SJSA1 (cell line): Measurements from ENCODE around the gene PHKB. TPM values are rescaled to one million over a fixed set of nuclear protein-coding genes. Genes with fewer than 3 reads are reported as not detected.

Source experiments
- DNase-seq, 2 experiments: peaks; one replicate each; pipeline ENCODE4 v3.0.0-alpha.2; 2015 to 2020; ENCODE audit warnings: low spot score in 2 of 2, low read depth in 1 of 2
- H3K27ac ChIP-seq: fragments of 250-450 bp; sonication (Bioruptor Pico); 2 replicates; pipeline ENCODE4 v1.5.1; 2020; ENCODE audit warnings: mild to moderate bottlenecking, moderate library complexity
- H3K27me3 ChIP-seq: fragments of 250-450 bp; sonication (Bioruptor Pico); replicated peaks from 2 replicates; pipeline ENCODE4 v1.5.1; 2020; ENCODE audit warnings: mild to moderate bottlenecking, moderate library complexity
- H3K36me3 ChIP-seq: fragments of 250-450 bp; sonication (Bioruptor Pico); 2 replicates; pipeline ENCODE4 v1.5.1; 2020; ENCODE audit warnings: mild to moderate bottlenecking
- H3K4me1 ChIP-seq: fragments of 250-450 bp; sonication (Bioruptor Pico); replicated peaks from 2 replicates; pipeline ENCODE4 v1.6.1; 2021; ENCODE audit warnings: mild to moderate bottlenecking
- H3K4me3 ChIP-seq: fragments of 250-450 bp; sonication (Bioruptor Pico); 2 replicates; pipeline ENCODE4 v1.5.1; 2020; ENCODE audit warnings: mild to moderate bottlenecking
- H3K9me3 ChIP-seq: fragments of 250-450 bp; sonication (Bioruptor Pico); replicated peaks from 2 replicates; pipeline ENCODE4 v1.5.1; 2020; ENCODE audit warnings: mild to moderate bottlenecking
- total RNA-seq: library from RNA; depleted of rRNA; stranded (reverse); fragments of >200 nt; shearing (Covaris generic); gene quantifications from 2 replicates; pipeline ENCODE4 v1.2.3, GENCODE V29; 2014

Gene PHKB
- total RNA-seq, 1 experiment from 2014 or later, result 43.1 TPM

DNA sequence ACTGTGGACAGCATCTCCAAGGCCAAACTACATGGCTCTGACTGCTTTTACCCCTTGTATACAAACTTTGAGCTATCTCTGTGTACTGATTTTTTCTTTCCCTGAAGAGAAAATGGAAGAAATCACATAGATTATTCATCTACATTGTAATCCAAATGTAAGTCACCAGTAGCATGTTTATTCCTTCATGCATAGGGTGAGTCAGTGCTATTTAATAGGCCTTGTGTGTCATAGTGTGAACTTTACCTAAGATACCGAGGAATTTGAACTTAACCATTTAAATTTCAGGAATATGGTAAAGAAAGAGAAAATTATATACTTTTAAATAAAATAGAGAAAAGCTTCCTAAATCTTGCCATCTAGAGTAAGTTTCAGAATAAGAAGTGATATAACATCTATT, 16.5 kb downstream of the PHKB start:
- no peak for DNase-seq
- no peaks in the 10 kb centered on the region; the same call in 1 of the 2 replicates for H3K36me3 ChIP-seq
- no peaks in the 10 kb centered on the region for H3K27me3 ChIP-seq
- no peak overlapping the region for H3K27ac ChIP-seq
- H3K4me1 ChIP-seq, result 0 out of 2 replicates have a peak, but pooled peaks cover 4% of the 10 kb centered on the region
- H3K9me3 ChIP-seq, result no peaks in the 10 kb centered on the region
- H3K4me3 ChIP-seq, result no peak overlapping the region

DNA sequence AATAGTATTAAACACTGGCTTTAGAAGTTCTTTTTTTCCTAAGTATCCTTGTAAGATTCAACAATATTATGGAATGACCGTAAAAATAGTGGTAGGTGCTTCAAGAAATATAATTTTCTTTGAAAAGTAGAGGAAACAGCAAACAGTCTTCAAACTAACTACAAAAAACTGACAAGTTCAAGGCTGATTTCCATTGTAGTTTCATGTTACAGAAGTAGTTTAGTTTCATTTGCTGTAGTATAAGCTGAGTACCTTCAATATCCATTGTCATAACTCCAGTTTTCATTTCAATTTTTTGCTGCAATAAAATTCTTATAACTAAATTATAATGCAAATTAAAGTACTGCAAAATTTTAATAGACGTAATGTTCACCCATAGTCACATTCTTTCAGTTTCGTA, 19.3 kb downstream of the PHKB start:
- Histone ChIP-seq H3K4me1 (0 out of 2 replicates have a peak, but pooled peaks cover 4% of the 10 kb centered on the region), H3K9me3 (no peaks in the 10 kb centered on the region), H3K4me3 (no peak overlapping the region), H3K27me3 (no peaks in the 10 kb centered on the region), H3K27ac (no peak overlapping the region), H3K36me3 (no peaks in the 10 kb centered on the region; the same call in 1 of the 2 replicates)
- DNase-seq, result no peak

DNA sequence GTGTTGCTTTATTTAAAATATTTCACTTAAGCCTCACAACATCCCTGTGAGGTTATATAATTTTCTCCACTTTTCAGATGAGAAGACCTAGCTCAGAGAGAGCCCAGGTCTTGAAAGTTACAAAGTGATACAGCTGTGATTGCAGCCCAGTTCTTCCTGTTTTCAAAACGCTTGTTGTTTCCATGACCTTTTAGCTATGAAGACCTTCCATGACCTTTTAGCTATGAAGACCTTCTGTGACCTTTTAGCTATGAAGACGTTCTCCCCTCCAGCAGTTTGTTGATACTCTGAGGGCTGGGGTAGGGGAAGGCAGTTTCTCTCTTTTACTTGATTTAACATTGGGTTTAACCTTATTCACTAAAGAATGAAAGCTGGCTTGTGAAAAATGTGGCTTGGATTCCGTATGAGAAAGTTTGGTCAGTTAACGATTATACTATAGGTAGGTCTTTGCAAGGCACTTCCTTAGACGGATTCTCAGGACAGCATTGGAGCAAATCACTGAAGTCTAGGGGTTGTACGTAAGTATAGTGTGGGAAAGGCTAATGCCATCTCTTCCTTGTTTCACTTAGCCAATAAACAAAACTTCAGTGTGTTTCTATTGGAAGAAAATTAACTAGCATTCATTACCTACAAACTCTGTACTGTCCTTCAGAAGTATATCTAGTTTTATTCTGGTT, 20.7 kb downstream of the PHKB start:
- no peak overlapping the region for H3K4me3 ChIP-seq
- no peak for DNase-seq
- no peaks in the 10 kb centered on the region for H3K9me3 ChIP-seq
- no peaks in the 10 kb centered on the region; the same call in 1 of the 2 replicates for H3K36me3 ChIP-seq
- H3K27me3 ChIP-seq, result no peaks in the 10 kb centered on the region
- H3K27ac ChIP-seq, result no peak overlapping the region
- no peaks in the 10 kb centered on the region for H3K4me1 ChIP-seq

DNA sequence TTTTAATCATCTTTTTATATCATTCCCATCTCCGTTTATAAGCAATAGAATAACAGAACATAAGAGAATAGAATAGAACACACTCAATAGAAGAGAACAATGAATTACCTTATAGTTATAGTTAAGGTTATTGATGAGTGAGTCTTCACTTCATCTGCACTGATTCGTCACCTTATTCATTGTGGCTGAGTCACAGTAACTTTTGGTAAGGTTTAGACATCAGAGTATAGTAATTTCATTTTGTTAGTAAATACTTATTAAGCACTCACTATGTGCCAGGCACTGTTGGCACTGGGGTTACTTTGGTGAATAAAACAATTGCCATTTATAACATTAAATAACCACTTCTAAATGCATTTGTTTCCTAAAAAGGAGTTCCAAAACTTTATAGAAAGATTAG, 22.5 kb downstream of the PHKB start:
- Histone ChIP-seq H3K4me3 (no peak overlapping the region), H3K4me1 (no peaks in the 10 kb centered on the region), H3K36me3 (no peaks in the 10 kb centered on the region; the same call in 1 of the 2 replicates), H3K27me3 (no peaks in the 10 kb centered on the region), H3K9me3 (no peaks in the 10 kb centered on the region), H3K27ac (no peak overlapping the region)
- DNase-seq, result no peak

DNA sequence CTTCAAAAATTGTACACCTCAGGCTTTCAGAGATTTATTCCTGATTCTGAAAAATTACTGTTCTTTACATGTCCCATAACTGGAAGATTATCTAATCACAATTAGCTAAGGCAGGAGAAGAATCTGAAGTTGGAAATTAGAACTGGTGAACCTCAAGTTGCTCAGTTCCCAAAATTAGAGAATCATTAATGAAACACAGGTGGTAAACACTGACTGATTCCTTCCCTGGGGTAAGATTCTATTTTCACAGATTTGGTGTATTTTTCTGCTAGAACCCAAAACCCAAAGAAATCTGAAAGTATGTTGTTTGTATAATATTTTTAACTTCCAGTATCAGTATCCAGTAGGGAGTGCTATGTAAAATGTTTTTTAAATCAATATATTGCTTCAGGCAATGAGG, 25.7 kb downstream of the PHKB start:
- DNase-seq, result no peak
- H3K4me3 ChIP-seq, result no peak overlapping the region

DNA sequence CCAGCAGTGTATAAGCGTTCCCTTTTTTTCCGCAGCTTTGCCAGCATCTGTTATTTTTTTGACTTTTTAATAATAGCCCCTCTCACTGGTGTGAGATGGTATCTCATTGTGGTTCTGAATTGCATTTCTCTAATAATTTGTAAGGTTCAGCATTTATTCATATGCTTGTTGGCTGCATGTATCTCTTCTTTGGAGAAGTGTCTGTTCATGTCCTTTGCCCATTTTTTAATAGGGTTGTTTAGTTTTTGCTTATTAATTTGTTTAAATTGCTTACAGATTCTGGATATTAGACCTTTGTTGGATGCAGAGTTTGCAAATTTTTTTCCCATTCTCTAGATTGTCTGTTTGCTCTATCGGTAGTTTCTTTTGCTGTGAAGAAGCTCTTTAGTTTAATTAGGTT, 26.9 kb downstream of the PHKB start:
- H3K27me3 ChIP-seq, result no peaks in the 10 kb centered on the region
- no peak overlapping the region for H3K4me3 ChIP-seq
- no peak overlapping the region for H3K27ac ChIP-seq

More for the DNA sequence above, 25.7 kb downstream of the PHKB start:
- Histone ChIP-seq H3K36me3 (no peaks in the 10 kb centered on the region; the same call in 1 of the 2 replicates), H3K27ac (no peak overlapping the region), H3K4me1 (no peaks in the 10 kb centered on the region), H3K27me3 (no peaks in the 10 kb centered on the region), H3K9me3 (0 out of 2 replicates have a peak, but pooled peaks cover 3% of the 10 kb centered on the region)

DNA sequence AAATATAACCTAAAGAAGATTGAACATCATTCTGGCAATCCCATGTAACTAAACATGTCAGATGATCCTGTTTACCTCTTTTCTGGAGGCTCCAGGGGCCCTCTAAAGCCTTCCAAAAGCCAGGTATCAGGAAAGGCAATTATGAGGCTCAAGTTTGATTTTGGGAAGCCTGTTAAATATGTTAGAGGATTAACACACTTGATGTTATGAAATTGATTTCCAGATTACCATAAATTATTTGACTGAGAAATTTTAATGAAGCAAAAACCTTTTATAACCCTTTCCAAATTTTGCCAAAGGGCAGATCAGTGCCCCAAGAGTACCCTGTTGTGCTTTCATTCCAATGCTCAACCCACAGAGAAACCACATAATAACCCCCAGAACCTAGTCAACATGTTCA, 29.3 kb downstream of the PHKB start:
- no peaks in the 10 kb centered on the region for H3K36me3 ChIP-seq
- no peaks in the 10 kb centered on the region for H3K27me3 ChIP-seq
- 0 out of 2 replicates have a peak, but pooled peaks cover 3% of the 10 kb centered on the region for H3K9me3 ChIP-seq
- no peaks in the 10 kb centered on the region for H3K4me1 ChIP-seq
- no peak overlapping the region for H3K4me3 ChIP-seq
- no peak overlapping the region for H3K27ac ChIP-seq
- no peak for DNase-seq

More for the DNA sequence above, 26.9 kb downstream of the PHKB start:
- Histone ChIP-seq H3K4me1 (no peaks in the 10 kb centered on the region), H3K36me3 (no peaks in the 10 kb centered on the region), H3K9me3 (0 out of 2 replicates have a peak, but pooled peaks cover 3% of the 10 kb centered on the region)
- no peak for DNase-seq

DNA sequence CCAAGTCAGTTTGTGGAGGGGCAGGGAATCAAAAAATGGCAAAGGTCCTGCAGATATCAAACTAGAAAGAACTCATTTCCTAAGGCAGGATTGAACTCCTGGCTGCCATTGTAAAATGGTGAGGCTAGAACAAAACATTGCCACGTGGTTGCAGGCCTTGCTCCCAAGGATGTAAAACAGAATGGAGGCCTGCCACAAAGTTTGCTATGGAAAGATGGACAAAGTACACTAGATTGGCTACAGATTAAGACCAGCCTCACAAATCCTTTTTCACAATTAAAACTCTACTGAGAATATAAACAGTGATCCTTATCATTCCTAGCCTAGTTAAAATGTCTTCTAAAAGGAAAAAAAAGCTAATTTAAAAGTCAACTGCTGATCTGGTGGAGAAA, 30.9 kb downstream of the PHKB start:
- Histone ChIP-seq H3K36me3 (no peaks in the 10 kb centered on the region), H3K9me3 (0 out of 2 replicates have a peak, but pooled peaks cover 3% of the 10 kb centered on the region), H3K4me1 (no peaks in the 10 kb centered on the region), H3K27me3 (no peaks in the 10 kb centered on the region), H3K27ac (no peak overlapping the region), H3K4me3 (no peak overlapping the region)
- DNase-seq, result no peak

DNA sequence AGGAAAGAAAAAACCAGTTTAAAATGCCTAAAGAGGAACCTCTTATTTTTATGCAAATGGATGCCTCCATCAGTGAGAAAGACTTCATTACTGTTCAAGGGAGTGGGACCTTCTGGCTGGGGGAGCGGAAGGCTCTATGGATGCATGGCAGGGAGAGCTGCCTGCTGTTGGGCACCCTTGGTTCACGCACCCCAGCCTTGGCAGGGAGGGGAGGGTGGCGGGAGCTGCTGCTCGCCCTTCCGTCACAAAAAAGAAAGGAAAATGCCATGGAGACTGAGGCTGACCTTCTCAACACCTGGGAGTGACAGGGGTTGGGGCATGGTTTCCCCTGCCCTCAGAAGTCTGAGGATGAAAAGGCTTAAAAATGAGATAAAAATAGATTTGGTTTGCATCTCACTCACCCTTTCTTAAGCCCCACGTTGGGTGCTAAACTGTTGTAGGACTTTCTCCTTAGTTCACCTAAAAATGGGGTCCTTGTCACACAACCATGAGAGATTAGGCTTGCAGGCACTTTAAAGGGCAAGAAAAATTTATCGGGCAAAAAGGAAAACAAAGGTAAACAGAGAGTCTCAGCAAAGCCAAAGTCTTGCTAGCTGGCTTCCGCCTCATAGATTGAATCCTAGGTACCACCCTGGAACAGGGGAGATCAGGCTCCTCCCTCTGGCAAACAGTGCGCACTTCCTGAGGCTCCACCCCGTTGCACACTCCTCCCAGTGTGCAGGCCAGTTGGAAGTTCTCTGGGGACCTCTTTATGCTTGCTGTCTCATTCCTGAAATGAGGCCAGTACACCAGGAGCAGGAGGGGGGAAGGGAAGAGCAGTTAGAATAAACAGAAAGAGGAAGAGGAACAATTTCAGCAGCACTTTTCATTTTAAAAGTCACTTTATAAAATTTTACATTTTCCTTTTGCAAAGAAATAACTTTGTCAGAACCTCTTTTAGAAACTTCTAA, 31.6 kb downstream of the PHKB start:
- no peaks in the 10 kb centered on the region for H3K36me3 ChIP-seq
- no peak overlapping the region for H3K27ac ChIP-seq
- H3K9me3 ChIP-seq, result 0 out of 2 replicates have a peak, but pooled peaks cover 3% of the 10 kb centered on the region
- H3K4me1 ChIP-seq, result no peaks in the 10 kb centered on the region
- H3K27me3 ChIP-seq, result no peaks in the 10 kb centered on the region
- no peak for DNase-seq
- H3K4me3 ChIP-seq, result no peak overlapping the region

DNA sequence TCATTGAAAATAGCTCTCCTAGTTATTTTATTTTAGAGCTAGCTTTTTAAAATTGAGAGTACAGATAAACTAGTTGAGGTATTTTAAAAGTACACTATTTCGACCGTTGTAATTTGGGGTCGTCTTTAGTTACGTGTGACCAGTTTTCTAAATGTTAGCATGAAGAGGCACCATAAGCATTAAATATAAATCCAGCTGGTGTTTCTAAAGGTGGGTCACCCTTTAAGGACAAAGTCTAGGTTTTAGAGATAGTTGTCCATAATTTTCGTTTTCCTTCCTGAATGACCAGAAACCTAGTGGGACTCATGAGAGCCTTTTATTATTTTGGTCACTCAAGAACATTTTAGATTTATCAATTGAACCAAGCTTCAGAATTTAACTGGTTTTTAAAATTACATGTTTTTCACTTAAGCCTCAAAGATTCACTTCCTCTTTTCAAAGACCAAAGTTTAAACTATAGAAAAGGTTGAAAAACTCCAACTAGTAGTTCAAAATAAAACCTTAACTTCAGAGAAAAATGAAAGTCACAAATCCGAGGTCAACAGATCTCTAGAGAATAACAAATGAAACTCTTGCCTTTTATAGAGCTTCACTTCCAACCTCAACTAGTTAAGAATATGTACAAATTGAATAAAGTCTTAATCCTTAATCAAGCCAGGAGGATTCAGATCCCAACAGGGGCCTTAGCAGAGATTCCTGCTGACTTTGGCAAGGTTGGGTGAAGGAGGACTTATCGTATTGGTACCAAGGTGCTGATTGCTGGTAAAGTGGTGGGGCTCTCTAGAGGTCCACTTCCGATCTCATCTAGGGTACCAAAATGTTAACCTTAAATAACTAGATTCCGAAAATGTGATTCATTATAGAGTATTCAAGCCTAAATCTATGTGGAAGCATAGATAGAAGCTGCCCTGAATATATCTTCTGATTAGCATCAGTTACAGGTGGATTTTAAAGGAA, 32.5 kb downstream of the PHKB start:
- H3K27ac ChIP-seq, result no peak overlapping the region

DNA sequence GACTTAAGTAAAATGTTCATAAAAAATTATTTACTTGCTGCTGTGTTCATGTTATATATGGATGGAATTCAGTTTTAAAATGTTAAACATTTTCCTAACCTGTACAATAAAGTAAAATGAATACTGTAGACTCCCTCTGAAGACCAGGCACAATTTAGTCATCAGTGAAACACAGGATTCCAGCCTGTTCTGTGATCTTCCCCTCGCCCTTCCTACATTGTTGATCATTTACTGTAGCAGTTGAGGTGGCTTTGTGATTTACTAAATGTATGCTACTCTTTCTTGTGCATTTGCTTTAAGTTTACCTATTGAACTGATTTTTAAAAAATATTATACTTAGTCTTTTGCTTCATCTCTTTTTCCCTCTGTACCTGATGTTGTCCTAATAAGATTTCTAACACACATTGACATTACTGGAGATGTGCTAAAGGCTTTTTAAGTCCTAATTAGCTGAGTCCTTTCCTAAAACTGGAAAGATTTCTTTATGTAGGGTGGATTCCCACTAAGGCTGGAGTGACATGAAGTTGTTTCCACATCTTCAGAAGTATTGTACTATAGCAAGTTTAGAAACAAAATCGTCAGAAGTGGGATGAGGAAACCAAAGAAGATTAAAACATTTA, 38.1 kb downstream of the PHKB start:
- Histone ChIP-seq H3K4me1 (no peaks in the 10 kb centered on the region), H3K36me3 (peaks cover 17% of the 10 kb centered on the region), H3K4me3 (no peak overlapping the region), H3K27ac (no peak overlapping the region), H3K27me3 (no peaks in the 10 kb centered on the region), H3K9me3 (no peaks in the 10 kb centered on the region)
- DNase-seq, result no peak

More for the DNA sequence above, 32.5 kb downstream of the PHKB start:
- Histone ChIP-seq H3K4me1 (no peaks in the 10 kb centered on the region), H3K27me3 (no peaks in the 10 kb centered on the region), H3K4me3 (no peak overlapping the region), H3K36me3 (no peaks in the 10 kb centered on the region), H3K9me3 (0 out of 2 replicates have a peak, but pooled peaks cover 3% of the 10 kb centered on the region)
- DNase-seq, result no peak

DNA sequence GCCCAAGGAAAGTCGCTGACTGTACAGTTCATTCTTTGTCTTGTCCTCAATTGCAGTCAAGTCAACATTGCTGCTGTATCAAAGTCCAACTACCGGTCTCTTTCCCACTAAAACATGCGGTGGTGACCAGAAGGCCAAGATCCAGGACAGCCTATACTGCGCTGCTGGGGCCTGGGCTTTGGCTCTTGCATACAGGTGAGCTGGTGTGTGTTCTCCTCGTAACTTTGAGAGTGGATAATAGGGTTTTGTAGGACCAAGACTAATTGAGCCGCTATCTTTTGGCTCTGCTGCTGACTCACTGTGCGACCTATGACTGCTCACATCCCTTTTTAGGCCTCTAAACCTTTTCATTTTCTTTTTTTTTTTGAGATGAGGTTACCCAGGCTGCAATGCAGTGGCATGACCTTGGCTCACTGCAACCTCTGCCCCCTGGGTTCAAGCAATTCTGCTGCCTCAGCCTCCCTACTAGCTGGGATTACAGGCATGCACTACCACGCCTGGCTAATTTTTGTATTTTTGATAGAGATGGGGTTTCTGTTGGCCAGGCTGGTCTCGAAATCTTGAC, 38.7 kb downstream of the PHKB start:
- Histone ChIP-seq H3K27me3 (no peaks in the 10 kb centered on the region), H3K27ac (no peak overlapping the region), H3K36me3 (peaks cover 23% of the 10 kb centered on the region), H3K4me1 (no peaks in the 10 kb centered on the region), H3K4me3 (no peak overlapping the region), H3K9me3 (no peaks in the 10 kb centered on the region)
- no peak for DNase-seq
